HepG2 (cell line): ENCODE results near the gene C10orf90. TPM values are rescaled to one million over a fixed set of nuclear protein-coding genes. Genes with fewer than 3 reads are reported as not detected.

Experiments used
- ATAC-seq: fragments of 200-7000 bp; cut with Tn5 transposase; 3 replicates; pipeline ENCODE4 v1.9.1; 2020; ENCODE audit warnings: mild to moderate bottlenecking, moderate library complexity
- BruUV-seq: library from RNA; stranded (reverse); fragments of 400-500 nt; replicated peaks from 2 replicates; lab custom pipeline; 2021; lab: Mats Ljungman, UMichigan
- CTCF ChIA-PET: fragments of 300-600 bp; formaldehyde crosslinking; extraction: SDS; loops from one replicate; lab custom pipeline; 2021; ENCODE audit warnings: low total read pairs, inconsistent platforms, low intra/inter-chr PET ratio; lab: Yijun Ruan, JAX
- POLR2A ChIA-PET: fragments of 350-600 bp; sonication (Branson Sonifier 250); formaldehyde crosslinking; loops from one replicate; lab custom pipeline; 2020; ENCODE audit warnings: antibody characterized with exemption, inconsistent platforms; lab: Yijun Ruan, JAX
- DNase-seq: peaks from one replicate; pipeline ENCODE4 v3.0.0-alpha.2; 2015; ENCODE audit warnings: low spot score
- FAIRE-seq: peaks from 3 replicates; lab custom pipeline; 2011; peaks lifted over from hg19 to GRCh38; lab: Jason Lieb, UNC
- H2AFZ ChIP-seq: one replicate; pipeline ENCODE4 v1.6.1; 2011; ENCODE audit warnings: low read length, inconsistent platforms
- H3K27ac ChIP-seq: fragments of 300-600 bp; 3 replicates; pipeline ENCODE4 v1.8.0; 2011; ENCODE audit warnings: mixed run types, mild to moderate bottlenecking, mixed read lengths, low read length, inconsistent platforms; ENCODE audit not compliant: insufficient read depth; ENCODE audit errors: extremely low read length
- H3K27me3 ChIP-seq, 2 experiments: fragments of 200-600 bp in 1 of 2; 2 replicates in 1 of 2; 3 replicates in 1 of 2; pipeline versions ENCODE4 v1.6.0 to v1.8.0; 2011; ENCODE audit warnings: low read length in 2 of 2, mild to moderate bottlenecking in 2 of 2, moderate library complexity in 2 of 2, inconsistent platforms in 1 of 2; ENCODE audit not compliant: insufficient read depth in 2 of 2, control insufficient read depth in 1 of 2
- H3K36me3 ChIP-seq, 2 experiments: fragments of 200-600 bp in 1 of 2; replicated peaks in 1 of 2; 2 replicates in 1 of 2; 3 replicates in 1 of 2; pipeline versions ENCODE4 v1.5.1 to v1.8.0; 2011; ENCODE audit warnings: low read length in 2 of 2, inconsistent platforms in 1 of 2; ENCODE audit not compliant: insufficient read depth in 2 of 2, control insufficient read depth in 1 of 2
- H3K4me1 ChIP-seq: 2 replicates; pipeline ENCODE4 v1.5.1; 2012; ENCODE audit warnings: low read length, inconsistent platforms; ENCODE audit not compliant: insufficient read depth
- H3K4me2 ChIP-seq: 2 replicates; pipeline ENCODE4 v1.6.0; 2011; ENCODE audit warnings: low read depth, low read length, inconsistent platforms
- H3K4me3 ChIP-seq, 3 experiments: fragments of 200-600 bp in 1 of 3; sonication (generic), shearing (Covaris generic) in 1 of 3; replicated peaks in 1 of 3; 2 replicates each; pipeline ENCODE4 v1.5.1; 2011 to 2016; ENCODE audit warnings: low read length in 3 of 3, inconsistent platforms in 2 of 3, low read depth in 2 of 3, mild to moderate bottlenecking in 2 of 3, control low read depth in 1 of 3, mixed read lengths in 1 of 3; ENCODE audit not compliant: insufficient read depth in 1 of 3
- H3K79me2 ChIP-seq: one replicate; pipeline ENCODE4 v1.6.1; 2011; ENCODE audit warnings: low read length, inconsistent platforms; ENCODE audit not compliant: insufficient read depth
- H3K9ac ChIP-seq: 2 replicates; pipeline ENCODE4 v1.6.0; 2011; ENCODE audit warnings: mild to moderate bottlenecking, low read depth, low read length, inconsistent platforms; ENCODE audit not compliant: insufficient read depth
- H3K9me3 ChIP-seq: 2 replicates; pipeline ENCODE4 v1.5.1; 2012; ENCODE audit warnings: mild to moderate bottlenecking, low read length
- H4K20me1 ChIP-seq: 2 replicates; pipeline ENCODE4 v1.6.0; 2011; ENCODE audit warnings: inconsistent platforms, mild to moderate bottlenecking, low read length, moderate library complexity; ENCODE audit not compliant: insufficient read depth
- ELF1 ChIP-seq: sonication (generic); formaldehyde crosslinking; IDR thresholded peaks from 2 replicates; pipeline ENCODE4 v1.4.0; 2020; ENCODE audit warnings: missing genetic modification reagents
- HNRNPUL1 ChIP-seq: fragments of 200-400 bp; formaldehyde crosslinking; IDR thresholded peaks from 2 replicates; pipeline ENCODE4 v1.6.1; 2017; ENCODE audit warnings: low read depth, mild to moderate bottlenecking, low read length, moderate library complexity
- KLF15 ChIP-seq: sonication (generic); formaldehyde crosslinking; IDR thresholded peaks from 2 replicates; pipeline ENCODE4 v1.8.1; 2023; ENCODE audit warnings: borderline replicate concordance, mild to moderate bottlenecking, inconsistent platforms, missing genetic modification reagents, mixed read lengths
- PRPF4 ChIP-seq: fragments of 200-400 bp; formaldehyde crosslinking; IDR thresholded peaks from 2 replicates; pipeline ENCODE4 v1.6.1; 2016; ENCODE audit warnings: low read length, low read depth; ENCODE audit not compliant: poor library complexity, severe bottlenecking
- REST ChIP-seq, 2 experiments: IDR thresholded peaks; 2 replicates each; pipeline ENCODE4 v1.6.1; 2011 to 2012; ENCODE audit warnings: low read length in 2 of 2, borderline replicate concordance in 1 of 2, low read depth in 1 of 2, mild to moderate bottlenecking in 1 of 2, moderate library complexity in 1 of 2
- SIX4 ChIP-seq: sonication (generic); formaldehyde crosslinking; IDR thresholded peaks from 2 replicates; pipeline ENCODE4 v1.4.0; 2020; ENCODE audit warnings: missing genetic modification reagents
- SOX5 ChIP-seq: IDR thresholded peaks from 2 replicates; pipeline ENCODE4 v1.6.1; 2016; ENCODE audit warnings: borderline replicate concordance
- SRSF1 ChIP-seq: fragments of 200-400 bp; formaldehyde crosslinking; optimal IDR thresholded peaks from 2 replicates; pipeline ENCODE3; 2017; ENCODE audit warnings: mild to moderate bottlenecking, low read depth, low read length, moderate library complexity
- TCF12 ChIP-seq, 2 experiments: fragments of 450-650 bp in 1 of 2; sonication (generic) in 1 of 2; formaldehyde crosslinking in 1 of 2; IDR thresholded peaks; 2 replicates each; pipeline versions ENCODE4 v1.6.1 to v1.8.0; 2017 to 2022; ENCODE audit warnings: antibody characterized with exemption in 1 of 2, mild to moderate bottlenecking in 1 of 2, missing genetic modification reagents in 1 of 2, moderate library complexity in 1 of 2
- U2AF2 ChIP-seq: fragments of 200-400 bp; formaldehyde crosslinking; IDR thresholded peaks from 2 replicates; pipeline ENCODE4 v1.6.1; 2017; ENCODE audit warnings: low read depth, mild to moderate bottlenecking, low read length
- ZFX ChIP-seq: sonication (generic); formaldehyde crosslinking; IDR thresholded peaks from 2 replicates; pipeline ENCODE4 v1.4.0; 2020; ENCODE audit warnings: mild to moderate bottlenecking, low read depth, missing genetic modification reagents, moderate library complexity
- ZNF264 ChIP-seq: sonication (generic); formaldehyde crosslinking; IDR thresholded peaks from 2 replicates; pipeline ENCODE4 v1.4.0; 2020; ENCODE audit warnings: missing genetic modification reagents
- ZNF329 ChIP-seq: sonication (generic); formaldehyde crosslinking; IDR thresholded peaks from 2 replicates; pipeline ENCODE4 v1.9.0; 2021; ENCODE audit warnings: low read depth, mild to moderate bottlenecking, missing genetic modification reagents
- ZNF367 ChIP-seq: sonication (generic); formaldehyde crosslinking; IDR thresholded peaks from 2 replicates; pipeline ENCODE4 v1.4.0; 2020; ENCODE audit warnings: missing genetic modification reagents, borderline replicate concordance
- ZNF749 ChIP-seq: sonication (generic); formaldehyde crosslinking; IDR thresholded peaks from 2 replicates; pipeline ENCODE4 v1.8.0; 2022; ENCODE audit warnings: mild to moderate bottlenecking, missing genetic modification reagents, moderate library complexity, borderline replicate concordance
- ZNF879 ChIP-seq: sonication (generic); formaldehyde crosslinking; IDR thresholded peaks from 2 replicates; pipeline ENCODE4 v1.8.1; 2023; ENCODE audit warnings: missing genetic modification reagents
- WGBS: methylation state at CpG from one replicate; pipeline ENCODE4 v1.1.6; 2017; ENCODE audit warnings: low lambda C conversion rate; 5-methylcytosine and 5-hydroxymethylcytosine counted together
- in situ Hi-C: cut with HindIII; loops from 2 replicates; pipeline ENCODE4 v1.10.0; 2017; ENCODE audit warnings: low pct_unique_long_range_greater_than_20kb; ENCODE audit not compliant: extremely low pct_ligation_motif_present
- intact Hi-C: fragments of 100-400 bp; cut with micrococcal nuclease; formaldehyde crosslinking; loops from one replicate; pipeline ENCODE4 v1.10.0; 2022; ENCODE audit not compliant: unreplicated experiment
- polyA plus RNA-seq, 8 experiments: library from polyadenylated mRNA; depleted of rRNA in 3 of 8; stranded (reverse) in 7 of 8; unstranded in 1 of 8; fragments of >200 nt; fragmentation: Illumina TruSeq in 4 of 8; extraction: Trizol in 4 of 8; gene quantifications; 2 replicates each; pipeline versions ENCODE4 v1.2.1 to v1.2.3, GENCODE V29; 2011 to 2016; ENCODE audit warnings: low read depth in 4 of 8, missing spikeins in 1 of 8, mixed read lengths in 1 of 8; ENCODE audit not compliant: insufficient read depth in 1 of 8
- total RNA-seq, 5 experiments: library from RNA; depleted of rRNA; stranded (reverse); fragments of >200 nt; fragmentation: Illumina TruSeq; extraction: Trizol; gene quantifications; 2 replicates each; pipeline ENCODE4 v1.2.3, GENCODE V29; 2016; ENCODE audit warnings: low read depth in 1 of 5

C10orf90 gene
- total and polyA plus RNA-seq, 2 of the 13 experiments (the other 11 are each of a cell fraction or from before 2014, with no cell fraction given), result not detected

- FAIRE-seq (no peak), ATAC-seq (no peak), DNase-seq (no peak)
- Histone ChIP-seq H3K79me2 (no peaks in the 10 kb centered on the region), H3K27ac (no peak overlapping the region), H3K4me3 (no peak overlapping the region), H2AFZ (no peak overlapping the region), H3K4me1 (no peaks in the 10 kb centered on the region), H3K9ac (no peak overlapping the region), H3K27me3 (no peaks in the 10 kb centered on the region), H3K36me3 (no peaks in the 10 kb centered on the region), H3K9me3 (no peaks in the 10 kb centered on the region), H4K20me1 (no peaks in the 10 kb centered on the region), H3K4me2 (no peak overlapping the region)
- ChIA-PET POLR2A (no interaction called here), CTCF (no interaction called here)
- intact Hi-C loops (no loop called here), in situ Hi-C loops (no loop called here)
- TF ChIP-seq PRPF4, result no peak
- no peak for TF ChIP-seq REST (IDR thresholded peaks at IDR 0.05; ENCODE audit: borderline replicate concordance in 1 of 2, low read depth in 1 of 2, low read length in 2 of 2)
- no peak for TF ChIP-seq SIX4 (CRISPR knock-in tag)
- TF ChIP-seq ZFX (CRISPR knock-in tag), result no peak
- TF ChIP-seq SOX5 (CRISPR knock-in tag), result no peak
- TF ChIP-seq ELF1 (CRISPR knock-in tag), result no peak
- TF ChIP-seq ZNF329 (CRISPR knock-in tag), result no peak
- no peak for TF ChIP-seq U2AF2
- no peak for TF ChIP-seq KLF15 (CRISPR knock-in tag)
- TF ChIP-seq ZNF264, result no peak
- no peak for TF ChIP-seq HNRNPUL1
- no peak for TF ChIP-seq ZNF367 (CRISPR knock-in tag)
- no peak for TF ChIP-seq SRSF1
- no peak for TF ChIP-seq ZNF749 (CRISPR knock-in tag)
- no peak for TF ChIP-seq TCF12 (IDR thresholded peaks at IDR 0.05)
- TF ChIP-seq TCF12 (CRISPR knock-in tag; IDR thresholded peaks at IDR 0.05), result no peak
- no peak for TF ChIP-seq ZNF879 (CRISPR knock-in tag)
- WGBS, result 12% methylated on average over 7 of the region's 7 CpGs
- no TSS peak for BruUV-seq
These were observed 20.3 kb downstream of the C10orf90 start for GRCh38 chr10:126650161-126650560.
